ENCODE results near the gene TMEM218. TPM values are rescaled to one million over a fixed set of nuclear protein-coding genes. Genes with fewer than 3 reads are reported as not detected.

The TMEM218 gene
- 37.2 and 38.0 TPM in 2 replicates for total RNA-seq (2014; rRNA removed; shearing (Covaris generic))

GRCh38 chr11:125111343-125112207, at the start of gene TMEM218:
Gene TMEM218, minus strand, starts transcription at chr11:125111626. Its CDS starts 9,385 bp downstream, at chr11:125102241.
- peak; percentile 99 for DNase-seq (ENCODE audit: low read depth)

- DNase-seq (ENCODE audit: low read depth), result no peak
These were observed 46.7 kb upstream of the TMEM218 start for GRCh38 chr11:125157953-125158680.

- DNase-seq (ENCODE audit: low read depth), result no peak
These were observed 45.8 kb upstream of the TMEM218 start for GRCh38 chr11:125157118-125157733.

GRCh38 chr11:125156346-125157117, 45.1 kb upstream of the TMEM218 start:
- DNase-seq (ENCODE audit: low read depth), result no peak

GRCh38 chr11:125155767-125156166, 44.3 kb upstream of the TMEM218 start:
- DNase-seq (ENCODE audit: low read depth), result no peak

- DNase-seq (ENCODE audit: low read depth), result no peak
These were observed 43.6 kb upstream of the TMEM218 start for GRCh38 chr11:125155100-125155444.

- no peak for DNase-seq (ENCODE audit: low read depth)
These were observed 43.1 kb upstream of the TMEM218 start for GRCh38 chr11:125154378-125155099.

- no peak for DNase-seq (ENCODE audit: low read depth)
These were observed 42.4 kb upstream of the TMEM218 start for GRCh38 chr11:125153837-125154236.

GRCh38 chr11:125148743-125149142, 37.3 kb upstream of the TMEM218 start:
- no peak for DNase-seq (ENCODE audit: low read depth)

GRCh38 chr11:125148011-125148410, 36.6 kb upstream of the TMEM218 start:
- DNase-seq (ENCODE audit: low read depth), result no peak

- no peak for DNase-seq (ENCODE audit: low read depth)
These were observed 35.9 kb upstream of the TMEM218 start for GRCh38 chr11:125147280-125147679.

GRCh38 chr11:125146232-125146631, 34.8 kb upstream of the TMEM218 start:
- no peak for DNase-seq (ENCODE audit: low read depth)

- peak; percentile 39 for DNase-seq (ENCODE audit: low read depth)
These were observed 30.5 kb upstream of the TMEM218 start for GRCh38 chr11:125141686-125142535.

GRCh38 chr11:125141178-125141577, 29.8 kb upstream of the TMEM218 start:
- DNase-seq (ENCODE audit: low read depth), result no peak

GRCh38 chr11:125140233-125140632, 28.8 kb upstream of the TMEM218 start:
- no peak for DNase-seq (ENCODE audit: low read depth)

- no peak for DNase-seq (ENCODE audit: low read depth)
These were observed 28.4 kb upstream of the TMEM218 start for GRCh38 chr11:125139778-125140177.

GRCh38 chr11:125138966-125139365, 27.5 kb upstream of the TMEM218 start:
- DNase-seq (ENCODE audit: low read depth), result no peak

GRCh38 chr11:125136001-125136400, 24.6 kb upstream of the TMEM218 start:
- no peak for DNase-seq (ENCODE audit: low read depth)

- no peak for DNase-seq (ENCODE audit: low read depth)
These were observed 21.2 kb upstream of the TMEM218 start for GRCh38 chr11:125132596-125132995.

- DNase-seq (ENCODE audit: low read depth), result peak; percentile 14
These were observed 20.6 kb upstream of the TMEM218 start for GRCh38 chr11:125132071-125132470.
